Stimulated activated CD8-positive, alpha-beta memory T cell treated with anti-CD3 and anti-CD28 coated beads, Interleukin-12 subunit alpha, Interleukin-12 subunit beta, amount 100 ng/mL, for 24 hours (primary cell): ENCODE data around the gene NIM1K.
"Not testable (repeated sequence)": the region's sequence is repeated elsewhere in the genome, so short reads cannot be mapped to it uniquely, and the experiment has no call there.

Experiments
- DNase-seq: peaks from one replicate; pipeline ENCODE4 v3.0.0-alpha.2; 2020; ENCODE audit errors: extremely low read depth

Gene NIM1K

DNA sequence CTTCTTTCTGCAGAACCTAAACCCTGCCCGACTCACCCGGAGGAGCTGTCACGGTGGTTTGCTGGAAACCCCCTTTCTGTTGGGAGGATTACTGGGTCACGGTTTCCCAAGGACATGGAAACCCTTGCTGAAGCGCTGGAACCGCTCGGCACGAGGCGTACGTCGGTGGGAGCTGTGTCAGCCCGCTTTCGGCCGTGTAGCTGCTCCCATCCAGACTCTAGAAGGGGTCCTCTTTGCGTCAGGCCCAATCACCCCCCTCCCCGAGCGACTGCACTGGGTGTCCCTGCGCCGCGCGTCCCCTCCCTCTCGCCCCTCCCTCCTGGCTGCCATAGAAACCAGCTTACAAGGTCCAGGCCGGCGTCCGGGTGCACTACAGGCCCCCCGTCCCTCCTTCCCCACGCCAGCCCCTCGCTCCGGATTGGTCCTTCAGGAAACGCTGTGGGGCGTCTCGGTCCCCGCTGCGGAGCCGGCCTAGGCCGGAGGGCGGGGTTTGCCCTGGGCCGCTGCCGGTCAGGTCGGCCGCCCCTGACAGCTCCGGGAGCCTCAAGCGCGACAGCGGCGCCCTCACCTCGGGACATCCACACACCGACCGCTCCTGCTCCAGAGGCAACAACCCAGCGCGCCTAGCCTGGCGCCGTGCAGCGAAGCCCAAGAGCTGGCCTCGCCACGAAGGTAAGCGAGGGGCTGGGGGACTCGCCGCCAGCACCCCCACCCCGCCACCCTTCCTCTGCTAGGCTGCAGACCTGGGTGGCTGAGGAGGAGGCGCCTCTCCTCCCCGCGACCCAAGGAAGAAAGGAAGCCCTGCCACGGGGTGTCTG, at the start of gene NIM1K:
TSS of gene NIM1K (plus strand) at position 486 of the 818 bp plus-strand sequence. CDS start 53,551 bp downstream, outside the sequence.
- no peak for DNase-seq

DNA sequence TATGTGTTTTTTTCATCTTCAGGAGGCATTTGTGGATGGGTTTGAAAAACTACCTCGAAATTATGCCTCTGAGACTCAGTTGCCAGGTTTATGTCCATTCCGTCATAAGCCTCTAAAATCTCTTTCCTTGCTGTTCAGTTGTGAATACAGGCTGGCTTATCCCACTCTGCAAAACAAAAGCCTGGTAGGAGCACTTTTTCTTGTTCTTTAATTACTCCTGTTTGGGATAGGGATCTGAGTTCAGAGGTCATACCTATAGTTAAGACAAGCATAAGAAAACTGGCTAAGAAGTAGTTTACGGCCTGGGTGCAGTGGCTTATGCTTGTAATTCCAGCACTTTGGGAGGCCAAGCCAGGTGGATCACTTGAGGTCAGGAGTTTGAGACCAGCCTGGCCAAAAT, 47.0 kb upstream of the NIM1K start:
- no peak for DNase-seq

DNA sequence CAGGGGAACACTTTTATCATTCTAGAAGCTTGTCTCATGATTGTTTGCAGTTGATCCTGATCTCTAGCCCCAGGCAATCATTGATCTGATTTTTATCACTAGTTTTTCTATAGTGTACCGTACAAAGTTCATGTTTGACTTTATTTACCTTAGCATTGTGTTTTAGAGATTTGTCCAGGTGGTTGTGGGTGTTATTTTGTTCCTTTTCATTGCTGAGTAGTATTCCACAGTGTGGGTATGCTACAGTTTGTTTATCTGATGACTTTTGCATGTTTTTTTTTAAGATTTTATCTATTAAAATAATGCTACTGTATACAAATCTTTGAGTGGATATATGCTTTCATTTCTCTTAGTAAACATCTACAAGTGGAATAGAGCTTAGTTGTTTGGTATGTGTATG, 45.1 kb upstream of the NIM1K start:
- no peak for DNase-seq

DNA sequence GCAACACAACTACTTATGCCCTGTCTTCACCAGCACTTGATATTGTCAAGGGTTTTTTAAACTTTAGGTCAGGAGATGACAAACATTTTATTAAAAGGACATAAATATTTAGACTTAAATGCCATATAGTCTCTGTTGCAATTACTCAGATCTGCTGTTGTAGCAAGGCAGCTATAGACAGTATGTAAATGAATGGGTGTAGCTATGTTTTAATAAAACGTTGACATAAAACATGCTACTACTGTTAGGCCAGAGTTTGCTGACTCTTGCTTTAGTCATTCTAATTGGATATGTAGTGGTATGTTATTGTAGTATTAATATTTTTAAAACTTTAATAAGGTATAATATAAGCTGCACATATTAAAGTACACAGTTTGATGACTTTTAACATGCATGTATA, 43.6 kb upstream of the NIM1K start:
- DNase-seq, result no peak

DNA sequence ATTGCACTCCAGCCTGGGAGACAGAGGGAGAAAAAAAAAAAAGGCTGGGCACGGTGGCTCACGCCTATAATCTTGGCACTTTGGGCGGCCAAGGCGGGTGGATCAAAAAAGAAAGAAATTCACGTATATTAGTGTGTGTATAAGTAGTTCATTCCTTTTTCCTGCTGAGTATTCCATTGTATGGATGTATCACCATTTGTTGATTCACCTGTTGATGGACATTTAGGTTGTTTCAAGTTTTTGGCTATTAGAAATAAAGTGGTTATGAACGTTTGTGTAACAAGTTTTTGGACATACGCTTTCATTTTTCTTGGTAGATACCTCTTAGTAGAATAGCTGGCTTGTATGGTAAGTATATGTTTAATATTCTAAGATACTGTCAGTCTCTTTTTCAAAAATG, 42.8 kb upstream of the NIM1K start:
- DNase-seq, result no peak

DNA sequence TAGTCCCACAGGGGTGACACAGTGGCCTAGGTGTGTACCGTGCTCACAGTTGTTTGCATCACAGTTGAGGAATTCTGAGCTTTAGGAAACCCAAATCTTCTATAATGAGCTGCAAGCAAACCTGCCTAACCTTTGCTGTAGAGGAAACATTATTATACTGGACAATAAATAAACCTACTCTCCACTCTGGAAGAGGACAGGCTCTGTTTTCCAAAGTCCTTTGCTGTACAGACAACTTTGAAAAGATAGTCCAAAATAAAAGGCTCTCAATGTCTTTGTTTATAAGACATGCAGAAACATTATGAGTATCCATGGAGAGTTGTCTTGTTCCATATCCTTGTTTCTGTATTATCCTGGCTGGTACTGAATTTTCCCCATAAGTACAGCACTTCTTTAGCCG, 42.0 kb upstream of the NIM1K start:
- no peak for DNase-seq

DNA sequence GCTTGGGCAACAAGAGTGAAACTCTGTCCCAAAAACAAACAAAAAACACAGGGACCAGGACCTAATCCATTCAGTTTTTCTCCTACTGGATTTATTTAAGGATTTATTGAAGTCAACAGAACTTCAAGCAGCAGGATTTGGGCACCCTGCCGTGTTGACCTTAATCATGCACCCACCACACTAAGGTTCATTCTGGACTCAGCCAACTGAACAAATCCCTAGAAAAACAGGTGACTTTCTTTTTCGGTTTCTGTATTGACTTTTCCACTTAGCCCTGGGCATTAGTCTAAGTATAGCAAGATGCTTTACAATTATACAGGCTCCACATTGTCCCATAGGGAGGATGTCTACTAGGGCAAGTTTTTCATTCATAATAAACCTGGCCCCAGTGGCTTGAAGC, 41.3 kb upstream of the NIM1K start:
- no peak for DNase-seq

DNA sequence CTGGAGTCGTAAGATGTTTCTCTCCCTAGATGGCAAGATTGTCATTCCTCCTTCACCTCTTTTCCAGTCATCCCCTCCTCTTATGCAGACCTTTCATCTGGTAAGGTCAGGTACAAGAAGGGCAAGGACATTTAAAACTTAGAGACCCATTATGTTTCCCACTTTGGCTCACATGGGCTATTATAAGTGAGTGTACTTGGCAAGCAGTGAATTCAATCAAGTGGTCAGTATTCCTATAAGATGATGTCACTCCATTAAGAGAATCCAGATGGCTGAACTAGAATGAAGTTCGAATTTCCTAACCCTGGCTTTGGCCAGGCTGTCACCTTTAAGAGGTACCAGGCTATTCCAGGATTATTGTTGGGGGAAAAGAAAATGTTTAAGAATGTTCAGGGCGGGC, 39.1 kb upstream of the NIM1K start:
- DNase-seq, result no peak

DNA sequence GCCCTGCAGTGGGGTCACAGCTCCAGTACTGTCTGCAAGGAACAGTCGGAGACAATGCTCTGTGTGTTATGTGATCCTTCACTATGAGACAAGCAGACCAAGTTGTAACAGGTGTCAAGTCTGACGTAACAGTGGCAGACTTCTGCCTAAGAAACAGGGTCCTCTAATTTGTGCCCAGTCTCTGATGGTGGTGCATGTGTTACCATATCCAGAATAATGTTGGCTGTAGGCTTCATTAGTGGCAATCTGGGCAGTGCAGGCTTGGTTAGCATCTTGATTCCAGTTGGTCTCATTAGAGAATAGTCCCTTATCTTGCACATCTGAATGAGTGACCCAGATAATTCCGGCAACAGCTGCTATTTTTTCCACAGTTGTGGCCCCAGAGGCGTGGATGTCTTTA, 37.6 kb upstream of the NIM1K start:
- DNase-seq, result no peak

DNA sequence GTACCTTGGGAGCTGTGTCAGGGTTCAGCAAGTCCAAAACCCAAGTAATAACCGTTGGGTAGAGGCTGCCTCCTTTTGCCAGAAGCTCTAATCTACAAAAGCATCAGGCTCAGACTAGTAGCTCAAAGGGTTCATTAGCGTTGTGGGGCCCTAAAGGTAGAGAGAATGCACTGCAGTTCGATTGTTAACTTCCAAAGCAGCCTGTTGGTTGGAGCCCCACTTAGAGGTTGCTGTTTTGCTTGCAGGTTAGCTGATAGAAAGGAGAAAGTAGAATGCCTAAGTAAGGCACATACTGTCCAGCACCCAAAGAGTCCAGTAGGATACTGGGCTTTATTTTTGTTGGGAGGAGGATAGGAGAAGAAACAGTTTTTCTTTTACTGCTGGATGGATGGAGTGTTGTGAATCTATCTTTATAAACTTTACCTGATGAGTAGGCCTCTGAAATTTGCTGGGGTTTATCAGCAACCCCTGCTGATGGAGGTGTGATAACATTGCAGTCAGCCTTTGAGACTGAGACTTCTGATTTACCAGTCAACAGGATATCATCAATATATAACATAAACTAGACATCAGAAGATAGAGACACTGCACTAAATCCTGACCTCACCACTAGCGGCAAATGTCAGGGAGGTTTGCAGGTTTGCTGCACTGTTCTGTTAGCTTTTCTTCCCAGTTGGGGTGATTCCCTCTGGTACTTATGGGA, 36.5 kb upstream of the NIM1K start:
- DNase-seq, result no peak

DNA sequence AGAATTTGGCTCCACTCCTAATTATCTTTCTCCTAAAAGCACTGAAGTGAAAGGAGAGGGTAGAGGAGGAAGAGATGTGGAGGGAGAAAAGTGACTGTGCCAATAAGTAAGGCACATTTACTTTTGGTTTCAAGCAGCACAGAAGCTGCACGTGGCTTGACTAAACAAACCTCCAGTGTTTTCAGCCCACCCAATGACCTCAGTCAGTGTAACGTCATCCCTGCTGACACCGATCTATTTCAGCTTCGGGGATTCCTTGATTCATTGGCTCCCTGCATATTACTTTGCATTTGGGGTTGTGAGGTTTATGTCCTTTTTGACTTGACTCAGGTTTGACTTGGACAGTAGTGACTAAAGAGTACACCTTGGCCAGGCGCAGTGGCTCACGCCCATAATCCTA, 35.6 kb upstream of the NIM1K start:
- no peak for DNase-seq

DNA sequence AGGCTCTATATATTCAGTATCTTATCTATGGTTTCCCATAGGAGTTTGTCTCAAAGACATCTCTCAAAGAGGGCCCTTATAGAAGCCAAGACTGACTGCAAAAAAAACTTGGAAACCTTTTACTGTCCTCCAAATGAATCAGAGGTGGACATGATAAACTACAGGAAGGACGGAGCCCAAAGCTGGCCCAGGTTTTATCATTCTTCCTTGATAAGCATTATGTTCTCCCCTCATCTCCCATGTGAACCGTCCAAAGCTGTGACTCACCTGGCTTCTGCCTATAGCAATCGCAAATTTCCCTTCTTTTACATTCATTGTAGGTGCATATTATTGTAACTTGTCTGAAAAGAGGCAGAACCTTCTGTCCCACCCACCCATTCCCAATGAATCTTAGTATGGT, 35.0 kb upstream of the NIM1K start:
- DNase-seq, result no peak

DNA sequence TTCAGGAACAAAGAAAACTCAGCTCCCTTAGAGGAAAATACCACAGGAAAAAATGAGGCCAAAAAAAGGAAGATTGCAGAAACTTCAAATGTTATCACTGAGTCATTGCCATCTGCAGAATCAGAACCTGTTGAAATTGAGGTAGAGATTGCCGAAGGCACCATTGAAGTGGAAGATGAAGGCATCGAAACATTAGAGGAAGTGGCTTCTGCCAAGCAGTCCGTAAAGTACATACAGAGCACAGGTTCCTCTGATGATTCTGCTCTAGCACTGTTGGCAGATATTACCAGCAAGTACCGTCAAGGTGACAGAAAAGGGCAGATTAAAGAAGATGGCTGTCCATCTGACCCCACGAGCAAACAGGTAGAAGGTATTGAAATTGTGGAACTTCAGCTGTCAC, 30.8 kb upstream of the NIM1K start:
- no peak for DNase-seq

DNA sequence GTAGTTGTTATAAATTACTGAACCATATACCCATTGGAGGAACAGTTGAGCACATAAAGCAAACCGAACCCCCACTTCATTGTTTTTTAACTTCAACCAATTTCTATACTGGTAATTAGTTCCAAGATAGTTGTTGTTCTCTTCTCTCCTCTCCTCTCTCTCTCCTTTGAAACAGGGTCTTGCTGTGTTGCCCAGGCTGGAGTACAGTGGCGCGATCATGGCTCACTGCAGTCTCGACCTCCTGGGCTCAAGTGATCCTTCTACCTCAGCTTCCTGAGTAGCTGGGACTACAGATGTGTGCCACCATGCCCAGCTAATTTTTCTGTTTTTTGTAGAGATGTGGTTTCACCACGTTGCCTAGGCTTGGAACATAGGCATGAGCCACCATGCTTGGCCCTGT, 27.2 kb upstream of the NIM1K start:
- DNase-seq, result not testable (repeated sequence)

DNA sequence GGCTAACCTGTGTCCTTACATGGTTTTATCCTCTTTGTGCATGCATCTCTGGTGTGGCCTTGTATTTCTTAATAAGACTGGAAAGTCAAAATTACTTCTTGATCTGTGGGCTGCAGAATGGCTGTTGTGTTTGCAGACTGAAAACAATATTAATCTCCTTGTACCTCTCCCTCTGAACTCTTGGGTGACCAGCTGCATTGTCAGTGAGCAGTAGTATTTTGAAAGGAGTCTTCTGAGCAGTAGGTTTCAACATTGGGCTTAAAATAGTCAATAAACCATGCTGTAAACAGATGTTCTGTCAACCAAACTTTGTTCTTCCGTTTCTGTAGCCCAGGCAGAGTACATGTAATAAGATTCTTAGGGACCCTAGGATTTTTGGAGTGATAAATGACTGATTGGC, 26.7 kb upstream of the NIM1K start:
- no peak for DNase-seq

DNA sequence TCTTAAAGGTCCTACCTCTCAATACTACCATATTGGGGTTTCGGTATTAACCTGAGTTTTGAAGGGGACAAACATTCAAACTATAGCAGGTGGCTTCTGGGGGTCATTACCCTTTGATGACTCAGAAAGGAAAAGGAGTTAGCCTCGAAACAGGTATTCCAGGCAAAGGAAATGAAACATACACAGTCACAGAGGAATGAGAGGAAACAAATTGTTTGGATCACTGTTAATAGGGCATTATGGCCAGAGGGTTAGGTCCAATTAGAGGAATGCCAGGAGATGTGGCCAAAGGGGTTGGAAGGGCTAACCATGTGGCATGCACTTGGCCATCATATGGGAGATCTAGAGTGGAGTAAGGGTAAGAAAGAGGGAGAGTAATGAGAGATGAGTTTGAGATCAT, 23.9 kb upstream of the NIM1K start:
- no peak for DNase-seq

DNA sequence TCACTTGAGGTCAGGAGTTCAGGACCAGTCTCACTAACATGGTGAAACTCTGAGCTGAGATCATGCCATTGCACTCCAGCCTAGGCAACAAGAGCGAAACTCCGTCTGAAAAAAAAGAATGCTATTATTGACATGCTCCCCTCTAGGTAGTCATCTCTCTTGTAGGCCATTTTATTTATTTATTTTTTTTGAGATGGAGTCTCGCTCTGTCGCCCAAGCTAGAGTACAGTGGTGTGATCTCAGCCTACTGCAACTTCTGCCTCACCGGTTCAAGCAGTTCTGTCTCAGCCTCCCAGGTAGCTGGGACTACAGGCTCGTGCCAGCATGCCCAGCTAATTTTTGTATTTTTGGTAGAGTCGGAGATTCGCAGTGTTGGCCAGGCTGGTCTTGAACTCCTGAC, 20.6 kb upstream of the NIM1K start:
- DNase-seq, result no peak

DNA sequence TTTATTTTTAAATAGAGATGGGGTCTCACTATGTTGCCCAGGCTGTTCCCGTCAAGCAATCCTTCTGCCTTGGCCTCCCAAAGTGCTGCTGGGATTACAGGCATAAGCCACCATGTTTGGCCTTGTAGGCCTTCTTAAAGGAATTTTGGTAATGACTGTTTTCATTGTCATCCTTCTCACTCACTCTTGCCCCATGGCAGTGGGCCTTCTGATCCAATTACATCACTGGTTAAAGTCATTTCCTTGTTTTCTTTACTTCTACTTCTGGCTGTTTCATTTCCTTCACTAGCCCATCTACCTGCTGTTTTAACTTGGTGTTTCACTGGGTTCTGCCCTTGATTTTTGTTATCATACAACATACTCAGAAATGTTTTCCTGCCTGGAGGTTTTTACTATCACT, 20.1 kb upstream of the NIM1K start:
- no peak for DNase-seq

DNA sequence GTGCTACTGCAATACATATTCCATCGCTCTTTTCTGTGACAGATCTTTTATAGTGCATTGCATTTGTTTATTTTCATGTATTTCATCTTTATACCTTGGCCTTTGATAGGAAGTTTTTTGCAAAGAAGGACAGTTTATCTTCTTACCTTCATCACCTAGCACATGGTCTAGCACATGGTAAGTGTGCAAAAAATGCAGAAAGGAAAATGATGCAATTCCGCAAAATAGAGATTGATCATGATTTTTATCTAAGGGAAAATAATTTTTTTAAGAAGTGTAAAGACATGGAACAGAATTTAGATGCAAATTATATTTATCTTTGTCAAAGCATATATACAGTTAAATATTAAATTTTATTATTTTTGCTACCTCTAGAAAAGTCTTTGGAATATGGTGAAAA, 19.2 kb upstream of the NIM1K start:
- DNase-seq, result no peak

DNA sequence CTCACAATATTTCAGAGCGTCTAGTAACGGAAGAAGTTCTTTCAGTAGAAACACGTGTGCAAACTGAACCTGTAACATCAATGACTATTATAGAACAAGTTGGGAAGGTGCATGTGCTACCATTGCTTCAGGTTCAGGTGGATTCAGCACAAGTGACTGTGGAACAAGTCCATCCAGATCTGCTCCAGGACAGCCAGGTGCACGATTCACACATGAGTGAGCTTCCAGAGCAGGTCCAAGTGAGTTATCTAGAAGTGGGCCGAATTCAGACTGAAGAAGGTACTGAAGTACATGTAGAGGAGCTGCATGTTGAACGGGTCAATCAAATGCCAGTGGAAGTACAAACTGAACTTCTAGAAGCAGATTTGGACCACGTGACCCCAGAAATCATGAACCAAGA, 17.4 kb upstream of the NIM1K start:
- DNase-seq, result no peak

DNA sequence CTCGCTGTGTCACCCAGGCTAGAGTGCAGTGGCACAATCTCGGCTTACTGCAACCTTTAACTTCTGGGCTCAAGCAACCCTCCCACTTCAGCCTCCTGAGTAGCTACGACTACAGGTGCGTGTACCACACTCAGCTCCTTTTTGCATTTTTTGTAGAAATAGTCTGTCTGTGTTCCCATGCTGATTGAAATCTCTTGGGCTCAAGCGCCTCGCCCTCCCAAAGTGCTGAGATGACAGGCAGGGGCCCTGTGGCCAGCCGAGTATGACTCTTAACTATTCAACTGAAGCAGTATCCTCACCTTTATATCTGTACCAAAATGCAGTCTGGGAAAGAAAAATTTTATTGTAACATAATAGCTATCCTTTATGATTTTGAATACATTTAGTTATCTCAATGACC, 12.2 kb upstream of the NIM1K start:
- no peak for DNase-seq

DNA sequence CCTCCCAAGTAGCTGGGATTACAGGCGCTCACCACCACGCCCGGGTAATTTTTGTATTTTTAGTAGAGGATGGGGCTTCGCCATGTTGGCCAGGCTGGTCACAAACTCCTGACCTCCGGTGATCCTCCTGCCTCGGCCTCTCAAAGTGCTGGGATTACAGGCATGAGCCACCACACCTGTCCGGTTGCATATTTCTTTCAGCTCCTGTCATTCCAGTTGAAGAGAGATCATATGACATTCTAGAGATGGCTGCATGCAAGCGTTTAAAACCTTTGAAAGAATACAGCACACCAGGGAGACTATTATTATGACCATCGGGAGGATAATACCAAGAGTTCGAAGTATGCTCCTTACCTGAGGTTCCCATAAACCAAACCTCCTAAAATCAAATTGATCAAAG, 9.6 kb upstream of the NIM1K start:
- no peak for DNase-seq

DNA sequence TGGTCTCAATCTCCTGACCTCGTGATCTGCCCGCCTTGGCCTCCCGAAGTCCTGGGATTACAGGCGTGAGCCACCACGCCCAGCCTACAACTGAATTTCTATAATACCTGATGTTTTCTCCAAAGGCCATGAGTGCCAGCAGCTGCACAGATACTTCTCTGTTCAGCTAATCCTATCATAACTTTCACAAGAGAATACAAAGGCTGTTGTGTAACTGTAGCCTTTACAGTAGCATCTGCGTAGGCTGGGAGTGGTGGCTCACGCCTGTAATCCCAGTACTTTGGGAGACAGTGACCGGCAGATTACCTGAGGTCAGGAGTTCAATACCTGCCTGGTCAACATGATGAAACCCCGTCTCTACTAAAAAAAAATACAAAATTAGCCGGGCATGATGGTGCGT, 8.9 kb upstream of the NIM1K start:
- not testable (repeated sequence) for DNase-seq
